GOT3 (cell line): Measurements from ENCODE around the gene MAN1A1.
A peak's percentile ranks its signal among the peaks of the same experiment; 100 is the strongest.
"Not testable (repeated sequence)": the region's sequence is repeated elsewhere in the genome, so short reads cannot be mapped to it uniquely, and the experiment has no call there.

Experiments used
- DNase-seq: peaks from one replicate; lab custom pipeline; 2025; ENCODE audit warnings: mixed read lengths; lab: John Stamatoyannopoulos, UW

MAN1A1 gene

GRCh38 chr6:119349361-119350201, at the start of gene MAN1A1:
TSS of gene MAN1A1 (minus strand) at chr6:119349761. CDS start at chr6:119349065, 696 bp downstream.
- peak; percentile 52 for DNase-seq

- DNase-seq = no peak
Observed at GRCh38 chr6:119395192-119395591, 45.6 kb upstream of the MAN1A1 start.

- DNase-seq = no peak
Observed at GRCh38 chr6:119390247-119390793, 40.8 kb upstream of the MAN1A1 start.

- DNase-seq = no peak
Observed at GRCh38 chr6:119385994-119386393, 36.4 kb upstream of the MAN1A1 start.

- no peak for DNase-seq
Observed at GRCh38 chr6:119384444-119384843, 34.9 kb upstream of the MAN1A1 start.

GRCh38 chr6:119379809-119380208, 30.2 kb upstream of the MAN1A1 start:
- no peak for DNase-seq

GRCh38 chr6:119377043-119377442, 27.5 kb upstream of the MAN1A1 start:
- not testable (repeated sequence) for DNase-seq

- no peak for DNase-seq
Observed at GRCh38 chr6:119370080-119370479, 20.5 kb upstream of the MAN1A1 start.

- no peak for DNase-seq
Observed at GRCh38 chr6:119368921-119369320, 19.4 kb upstream of the MAN1A1 start.

- no peak for DNase-seq
Observed at GRCh38 chr6:119361209-119361608, 11.6 kb upstream of the MAN1A1 start.

- no peak for DNase-seq
Observed at GRCh38 chr6:119360262-119360915, 10.8 kb upstream of the MAN1A1 start.

- DNase-seq = no peak
Observed at GRCh38 chr6:119355890-119356289, 6.3 kb upstream of the MAN1A1 start.

- DNase-seq = no peak
Observed at GRCh38 chr6:119355157-119355556, 5.6 kb upstream of the MAN1A1 start.

GRCh38 chr6:119353696-119354095, 4.1 kb upstream of the MAN1A1 start:
- DNase-seq = no peak

- no peak for DNase-seq
Observed at GRCh38 chr6:119352001-119352400, 2.4 kb upstream of the MAN1A1 start.

GRCh38 chr6:119350952-119351372, 1.4 kb upstream of the MAN1A1 start:
- DNase-seq = no peak

GRCh38 chr6:119350202-119350951, 816 bp upstream of the MAN1A1 start:
- DNase-seq = no peak

GRCh38 chr6:119348748-119349360, 707 bp downstream of the MAN1A1 start:
- DNase-seq = no peak

- DNase-seq = no peak
Observed at GRCh38 chr6:119348096-119348747, 1.3 kb downstream of the MAN1A1 start.

- DNase-seq = no peak
Observed at GRCh38 chr6:119347466-119348095, 2.0 kb downstream of the MAN1A1 start.

GRCh38 chr6:119346936-119347335, 2.6 kb downstream of the MAN1A1 start:
- DNase-seq = no peak
